H1 (cell line): ENCODE results near the gene SLC39A11. TPM values are rescaled to one million over a fixed set of nuclear protein-coding genes. Genes with fewer than 3 reads are reported as not detected.

ENCODE experiments used
- CTCF ChIP-seq, 3 experiments: IDR thresholded peaks; 1 replicate in 2 of 3; 2 replicates in 1 of 3; pipeline versions ENCODE4 v1.5.1 to v1.6.1; 2011; ENCODE audit warnings: low read length in 3 of 3, mild to moderate bottlenecking in 3 of 3, inconsistent platforms in 2 of 3, low read depth in 1 of 3, moderate library complexity in 1 of 3; ENCODE audit not compliant: insufficient read depth in 1 of 3; ENCODE audit errors: control extremely low read depth in 1 of 3
- HDAC2 ChIP-seq, 2 experiments: fragments of 300-600 bp in 1 of 2; sonication (generic) in 1 of 2; IDR thresholded peaks; 2 replicates each; pipeline ENCODE4 v1.6.1; 2011 to 2012; ENCODE audit warnings: low read depth in 2 of 2, low read length in 2 of 2, mild to moderate bottlenecking in 2 of 2, moderate library complexity in 2 of 2, borderline replicate concordance in 1 of 2, inconsistent platforms in 1 of 2
- JUND ChIP-seq: IDR thresholded peaks from 2 replicates; pipeline ENCODE4 v1.6.1; 2011; ENCODE audit warnings: mild to moderate bottlenecking, improper control_type of control experiment, low read length
- polyA plus RNA-seq, 7 experiments: library from polyadenylated mRNA; depleted of rRNA in 3 of 7; stranded (reverse) in 5 of 7; unstranded in 2 of 7; fragments of >200 nt in 5 of 7; fragments of 200-250 nt in 2 of 7; gene quantifications; 1 replicate in 5 of 7; 2 replicates in 1 of 7; 4 replicates in 1 of 7; pipeline versions ENCODE4 v1.2.1 to v1.2.3, GENCODE V29; 2011 to 2013; ENCODE audit warnings: missing spikeins in 2 of 7, mixed read lengths in 2 of 7
- total RNA-seq: library from RNA; stranded (reverse); fragmentation: NEBNext Ultra II Directional; extraction: Animal tissue kit (Norgen Biotek cat#: 25700); gene quantifications from 2 replicates; pipeline ENCODE4 v1.2.1, GENCODE V29; 2021

Gene SLC39A11
- total and polyA plus RNA-seq, 2 of the 8 experiments (the other 6 are each of a cell fraction or from before 2014, with no cell fraction given), result 12.2 to 19.6 TPM

GRCh38 chr17:72646176-72646575 is 446.3 kb downstream of the SLC39A11 start (continued):
- no peak for TF ChIP-seq CTCF (IDR thresholded peaks at IDR 0.05; ENCODE audit: control extremely low read depth in 1 of 3, insufficient read depth in 1 of 3, low read depth in 1 of 3, low read length in 3 of 3)
- TF ChIP-seq JUND, result no peak
- TF ChIP-seq HDAC2 (IDR thresholded peaks at IDR 0.05; ENCODE audit: borderline replicate concordance in 1 of 2, low read depth in 2 of 2, low read length in 2 of 2), result no peak
